Left ventricle myocardium inferior (tissue), 1 donor: ENCODE measurements around the gene KCNJ4. TPM values are rescaled to one million over a fixed set of nuclear protein-coding genes. Genes with fewer than 3 reads are reported as not detected.

Source experiments
- DNase-seq: peaks from one replicate; pipeline ENCODE4 v3.0.0-alpha.2; 2020
- H3K27ac ChIP-seq: fragments of 200-600 bp; replicated peaks from 2 replicates; pipeline ENCODE4 v1.8.0; 2021
- H3K27me3 ChIP-seq: fragments of 200-600 bp; 2 replicates; pipeline ENCODE4 v1.8.0; 2021; ENCODE audit warnings: low read depth
- H3K36me3 ChIP-seq: fragments of 200-600 bp; 2 replicates; pipeline ENCODE4 v1.8.0; 2021
- H3K4me1 ChIP-seq: fragments of 200-600 bp; 2 replicates; pipeline ENCODE4 v1.8.0; 2021
- H3K4me3 ChIP-seq: fragments of 200-600 bp; 2 replicates; pipeline ENCODE4 v1.8.0; 2021; ENCODE audit warnings: mild to moderate bottlenecking, moderate library complexity
- H3K9me3 ChIP-seq: fragments of 200-600 bp; replicated peaks from 2 replicates; pipeline ENCODE4 v1.8.0; 2021
- intact Hi-C: fragments of 100-400 bp; cut with micrococcal nuclease; formaldehyde crosslinking; loops from one replicate; pipeline ENCODE4 v1.11.0; 2022
- total RNA-seq: library from RNA; stranded (reverse); fragmentation: NEBNext Ultra II Directional; extraction: Animal tissue kit (Norgen Biotek cat#: 25700); gene quantifications from one replicate; pipeline ENCODE4 v1.2.1, GENCODE V29; 2021
- TF ChIP-seq, protein P1 (sequence below): fragments of 200-600 bp; IDR thresholded peaks from 2 replicates; pipeline ENCODE4 v1.8.0; 2021; ENCODE audit warnings: antibody characterized with exemption, mild to moderate bottlenecking, borderline replicate concordance
- donor health status: DM: no; HTN: yes; CAD: no; lungs with severe emphysema.

Gene KCNJ4
- total RNA-seq, 1 donor from 2014 or later = 45.7 TPM

DNA sequence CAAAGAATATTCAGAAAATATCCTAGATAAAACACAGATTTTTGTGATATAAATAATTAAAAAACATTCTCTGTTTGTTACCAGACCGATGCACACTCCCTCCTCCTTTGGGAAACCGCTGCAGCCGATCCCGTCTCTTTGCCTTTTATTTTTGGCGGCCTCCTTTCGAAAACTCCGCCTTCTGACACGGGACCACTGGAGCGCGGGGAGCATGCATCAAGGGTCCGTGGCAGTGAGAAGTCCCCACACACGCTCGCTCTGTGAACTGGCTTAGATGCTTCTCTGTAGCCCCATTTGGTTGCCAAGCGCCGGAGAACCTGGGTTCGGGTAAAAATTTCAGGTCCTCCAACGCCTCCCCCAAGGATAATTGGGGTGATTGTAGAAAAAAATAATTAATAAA, 34.1 kb upstream of the KCNJ4 start:
- H3K9me3 ChIP-seq = no peaks in the 10 kb centered on the region
- H3K27me3 ChIP-seq = no peaks in the 10 kb centered on the region
- intact Hi-C loops = no loop called here
- no peak overlapping the region for H3K4me3 ChIP-seq
- H3K36me3 ChIP-seq = peaks cover 100% of the 10 kb centered on the region
- H3K4me1 ChIP-seq = peaks cover 67% of the 10 kb centered on the region
- H3K27ac ChIP-seq = peak overlapping the region; percentile 78
- no peak for DNase-seq
- TF ChIP-seq, protein P1, sequence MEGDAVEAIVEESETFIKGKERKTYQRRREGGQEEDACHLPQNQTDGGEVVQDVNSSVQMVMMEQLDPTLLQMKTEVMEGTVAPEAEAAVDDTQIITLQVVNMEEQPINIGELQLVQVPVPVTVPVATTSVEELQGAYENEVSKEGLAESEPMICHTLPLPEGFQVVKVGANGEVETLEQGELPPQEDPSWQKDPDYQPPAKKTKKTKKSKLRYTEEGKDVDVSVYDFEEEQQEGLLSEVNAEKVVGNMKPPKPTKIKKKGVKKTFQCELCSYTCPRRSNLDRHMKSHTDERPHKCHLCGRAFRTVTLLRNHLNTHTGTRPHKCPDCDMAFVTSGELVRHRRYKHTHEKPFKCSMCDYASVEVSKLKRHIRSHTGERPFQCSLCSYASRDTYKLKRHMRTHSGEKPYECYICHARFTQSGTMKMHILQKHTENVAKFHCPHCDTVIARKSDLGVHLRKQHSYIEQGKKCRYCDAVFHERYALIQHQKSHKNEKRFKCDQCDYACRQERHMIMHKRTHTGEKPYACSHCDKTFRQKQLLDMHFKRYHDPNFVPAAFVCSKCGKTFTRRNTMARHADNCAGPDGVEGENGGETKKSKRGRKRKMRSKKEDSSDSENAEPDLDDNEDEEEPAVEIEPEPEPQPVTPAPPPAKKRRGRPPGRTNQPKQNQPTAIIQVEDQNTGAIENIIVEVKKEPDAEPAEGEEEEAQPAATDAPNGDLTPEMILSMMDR = no peak

DNA sequence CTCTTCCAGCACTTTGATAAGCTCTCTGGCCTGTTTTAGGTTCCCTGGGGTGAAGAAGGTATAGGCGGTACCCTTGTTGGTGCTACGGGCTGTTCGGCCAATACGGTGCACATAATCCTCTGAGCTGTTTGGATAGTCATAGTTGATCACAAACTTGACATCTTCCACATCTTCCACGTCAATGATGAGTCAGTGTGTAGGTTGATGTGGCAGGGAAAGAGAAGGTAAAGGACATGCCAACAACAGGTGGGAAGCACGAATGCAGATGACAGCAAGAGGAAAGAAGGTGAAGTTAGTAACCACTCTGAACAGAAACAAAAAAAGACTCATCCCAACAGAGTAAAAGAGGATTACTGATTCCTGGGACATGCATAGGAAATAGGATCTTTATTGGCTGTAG, 32.9 kb upstream of the KCNJ4 start:
- Histone ChIP-seq H3K4me3 (no peak overlapping the region), H3K4me1 (peaks cover 55% of the 10 kb centered on the region), H3K27ac (no peak overlapping the region), H3K36me3 (peaks cover 100% of the 10 kb centered on the region), H3K9me3 (no peaks in the 10 kb centered on the region), H3K27me3 (no peaks in the 10 kb centered on the region)
- no peak for DNase-seq
- TF ChIP-seq, protein P1 = no peak
- intact Hi-C loops = no loop called here

GRCh38 chr22:38485783-38486182, 30.8 kb upstream of the KCNJ4 start:
- H3K27me3 ChIP-seq = no peaks in the 10 kb centered on the region

DNA sequence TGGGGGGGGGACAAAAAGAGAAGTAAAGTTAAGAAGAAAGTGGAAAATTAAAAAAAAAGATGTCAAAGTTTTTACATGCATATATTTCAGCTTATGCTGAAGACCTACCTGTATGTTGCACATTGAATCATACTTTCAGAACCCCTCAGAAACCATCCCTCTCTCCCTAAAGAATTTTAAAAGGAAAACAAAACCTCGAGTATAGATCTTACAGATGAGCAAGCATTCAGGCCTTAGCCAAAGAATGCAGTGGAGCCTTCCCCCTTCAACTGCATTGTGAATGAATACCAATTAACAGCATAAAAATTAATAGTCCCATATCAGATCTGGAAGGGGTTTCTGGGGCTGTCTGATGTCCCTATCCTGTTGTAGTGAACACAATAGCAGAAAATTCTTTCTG, 29.2 kb upstream of the KCNJ4 start:
- H3K27me3 ChIP-seq = no peaks in the 10 kb centered on the region
- DNase-seq = no peak
- H3K4me3 ChIP-seq = no peak overlapping the region
- TF ChIP-seq, protein P1 = no peak
- no peaks in the 10 kb centered on the region for H3K9me3 ChIP-seq
- no peak overlapping the region for H3K27ac ChIP-seq
- H3K4me1 ChIP-seq = peaks cover 23% of the 10 kb centered on the region
- intact Hi-C loops = no loop called here
- H3K36me3 ChIP-seq = peaks cover 96% of the 10 kb centered on the region

More at GRCh38 chr22:38485783-38486182, 30.8 kb upstream of the KCNJ4 start:
- Histone ChIP-seq H3K27ac (no peak overlapping the region), H3K4me3 (no peak overlapping the region), H3K9me3 (no peaks in the 10 kb centered on the region), H3K36me3 (peaks cover 100% of the 10 kb centered on the region), H3K4me1 (peaks cover 34% of the 10 kb centered on the region)
- no peak for DNase-seq
- intact Hi-C loops = no loop called here
- TF ChIP-seq, protein P1 = no peak

DNA sequence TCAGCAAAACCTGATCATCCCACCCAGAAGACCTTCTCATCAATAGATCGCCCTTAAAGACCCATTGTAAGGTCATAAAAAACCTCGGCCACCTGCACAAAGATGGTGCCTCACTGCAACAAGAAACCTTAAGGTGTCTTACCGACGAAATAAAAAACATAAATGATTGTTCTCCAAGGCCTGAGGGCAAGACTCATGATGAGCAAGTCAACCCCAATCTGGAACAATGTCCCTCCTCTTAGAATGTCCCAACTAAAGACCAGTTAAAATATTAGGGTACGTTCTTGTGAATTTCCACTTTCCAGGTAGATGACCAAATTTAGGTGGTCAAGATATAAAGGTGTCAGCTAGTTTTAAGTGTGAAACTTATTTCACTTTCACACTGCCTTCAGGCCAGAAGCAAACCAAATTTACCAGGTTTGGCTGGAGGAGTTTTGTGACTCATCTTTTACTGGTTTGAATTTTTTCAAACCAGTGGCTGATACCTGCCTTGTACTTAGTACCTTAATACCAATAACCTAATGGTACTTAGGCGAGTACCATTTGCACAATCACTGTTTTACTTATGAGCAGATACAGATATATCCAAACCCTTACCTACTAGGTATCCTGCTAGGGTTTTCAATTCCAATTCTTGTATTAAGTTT, 27.8 kb upstream of the KCNJ4 start:
- H3K36me3 ChIP-seq = peaks cover 82% of the 10 kb centered on the region
- intact Hi-C loops = no loop called here
- no peak for DNase-seq

More for the DNA sequence above, 27.8 kb upstream of the KCNJ4 start:
- Histone ChIP-seq H3K27me3 (no peaks in the 10 kb centered on the region), H3K4me3 (no peak overlapping the region), H3K27ac (no peak overlapping the region), H3K9me3 (no peaks in the 10 kb centered on the region), H3K4me1 (peaks cover 21% of the 10 kb centered on the region)
- TF ChIP-seq, protein P1 = no peak
